T-cell (primary cell): ENCODE data around the gene RNU7-1. TPM values are rescaled to one million over a fixed set of nuclear protein-coding genes. Genes with fewer than 3 reads are reported as not detected.
A peak's percentile ranks its signal among the peaks of the same experiment; 100 is the strongest.

ENCODE experiments used
- ATAC-seq, 4 experiments: fragments of 200-7000 bp in 3 of 4; fragments of 150-1000 bp in 1 of 4; cut with Tn5 transposase; replicated peaks in 1 of 4; 1 replicate in 3 of 4; 2 replicates in 1 of 4; pipeline ENCODE4 v1.10.0; 2021; ENCODE audit warnings: moderate library complexity in 3 of 4, mild to moderate bottlenecking in 2 of 4, moderate number of reproducible peaks in 1 of 4
- CTCF ChIA-PET, 2 donors: fragments of 300-600 bp; sonication (Branson Sonifier 250); formaldehyde crosslinking; loops; one replicate each; lab custom pipeline; 2022; ENCODE audit warnings: antibody characterized with exemption in 2 of 2; lab: Charles Lee
- POLR2A ChIA-PET, 2 donors: fragments of 300-600 bp; sonication (Branson Sonifier 250); formaldehyde crosslinking; loops; one replicate each; lab custom pipeline; 2022; ENCODE audit warnings: antibody characterized with exemption in 2 of 2; lab: Charles Lee
- DNase-seq, 35 experiments: peaks; one replicate each; pipeline versions ENCODE4 v3.0.0 to v3.0.0-alpha.2; 2013 to 2023
- H3K27ac ChIP-seq: one replicate; pipeline ENCODE4 v1.5.1; 2013; ENCODE audit warnings: low read length
- H3K27me3 ChIP-seq, 2 experiments: replicated peaks in 1 of 2; 1 replicate in 1 of 2; 2 replicates in 1 of 2; pipeline versions ENCODE4 v1.6.1 to v1.7.0; 2013; ENCODE audit warnings: low read length in 1 of 2, mixed read lengths in 1 of 2; ENCODE audit not compliant: control insufficient read depth in 2 of 2, insufficient read depth in 2 of 2; ENCODE audit errors: extremely low read depth in 1 of 2
- H3K36me3 ChIP-seq, 2 donors: 1 replicate in 1 of 2; 2 replicates in 1 of 2; pipeline versions ENCODE4 v1.6.1 to v1.7.0; 2013; ENCODE audit warnings: low read length in 1 of 2; ENCODE audit not compliant: control insufficient read depth in 2 of 2, insufficient read depth in 1 of 2; ENCODE audit errors: extremely low read depth in 1 of 2
- H3K4me1 ChIP-seq, 2 experiments: 1 replicate in 1 of 2; 2 replicates in 1 of 2; pipeline versions ENCODE4 v1.6.1 to v1.7.0; 2013; ENCODE audit warnings: low read length in 2 of 2, mixed read lengths in 1 of 2; ENCODE audit not compliant: insufficient read depth in 2 of 2, control insufficient read depth in 1 of 2; ENCODE audit errors: extremely low read depth in 1 of 2
- H3K4me3 ChIP-seq, 2 donors: 1 replicate in 1 of 2; 2 replicates in 1 of 2; pipeline versions ENCODE4 v1.5.1 to v1.7.0; 2013; ENCODE audit warnings: mild to moderate bottlenecking in 2 of 2, low read length in 1 of 2, moderate library complexity in 1 of 2; ENCODE audit not compliant: control insufficient read depth in 1 of 2; ENCODE audit errors: extremely low read depth in 1 of 2
- H3K9me3 ChIP-seq: 2 replicates; pipeline ENCODE4 v1.7.0; 2013
- H3K27ac Mint-ChIP-seq, 2 donors: one replicate each; pipeline ENCODE4 v1.8.0; 2020 to 2021; ENCODE audit warnings: mild to moderate bottlenecking in 2 of 2, mixed read lengths in 2 of 2
- H3K27me3 Mint-ChIP-seq, 2 donors: one replicate each; pipeline ENCODE4 v1.8.0; 2021 to 2022; ENCODE audit warnings: mixed read lengths in 2 of 2
- H3K36me3 Mint-ChIP-seq: one replicate; pipeline ENCODE4 v1.8.0; 2021; ENCODE audit warnings: mixed read lengths
- H3K4me1 Mint-ChIP-seq, 3 donors: one replicate each; pipeline ENCODE4 v1.8.0; 2020 to 2022; ENCODE audit warnings: mixed read lengths in 3 of 3, mild to moderate bottlenecking in 1 of 3
- H3K4me3 Mint-ChIP-seq, 3 donors: one replicate each; pipeline ENCODE4 v1.8.0; 2020 to 2022; ENCODE audit warnings: mild to moderate bottlenecking in 3 of 3, mixed read lengths in 3 of 3, moderate library complexity in 3 of 3
- H3K9me3 Mint-ChIP-seq, 3 donors: one replicate each; pipeline ENCODE4 v1.8.0; 2020 to 2022; ENCODE audit warnings: mixed read lengths in 3 of 3
- WGBS: methylation state at CpG from one replicate; pipeline ENCODE4 v1.1.5; 2013; ENCODE audit warnings: missing lambda C conversion rate; ENCODE audit not compliant: insufficient coverage; 5-methylcytosine and 5-hydroxymethylcytosine counted together
- total RNA-seq, 35 experiments: library from RNA in 6 of 35; stranded (reverse) in 6 of 35; fragments of 120-200 nt in 1 of 35; gene quantifications; one replicate each; pipeline versions ENCODE4 v1.2.1 to v1.2.4 and lab custom pipeline; 2013 to 2026

The RNU7-1 gene
- total RNA-seq, 5 donors from 2014 or later (not counting 1 experiment from before 2014, with no cell fraction given), result not detected

DNA sequence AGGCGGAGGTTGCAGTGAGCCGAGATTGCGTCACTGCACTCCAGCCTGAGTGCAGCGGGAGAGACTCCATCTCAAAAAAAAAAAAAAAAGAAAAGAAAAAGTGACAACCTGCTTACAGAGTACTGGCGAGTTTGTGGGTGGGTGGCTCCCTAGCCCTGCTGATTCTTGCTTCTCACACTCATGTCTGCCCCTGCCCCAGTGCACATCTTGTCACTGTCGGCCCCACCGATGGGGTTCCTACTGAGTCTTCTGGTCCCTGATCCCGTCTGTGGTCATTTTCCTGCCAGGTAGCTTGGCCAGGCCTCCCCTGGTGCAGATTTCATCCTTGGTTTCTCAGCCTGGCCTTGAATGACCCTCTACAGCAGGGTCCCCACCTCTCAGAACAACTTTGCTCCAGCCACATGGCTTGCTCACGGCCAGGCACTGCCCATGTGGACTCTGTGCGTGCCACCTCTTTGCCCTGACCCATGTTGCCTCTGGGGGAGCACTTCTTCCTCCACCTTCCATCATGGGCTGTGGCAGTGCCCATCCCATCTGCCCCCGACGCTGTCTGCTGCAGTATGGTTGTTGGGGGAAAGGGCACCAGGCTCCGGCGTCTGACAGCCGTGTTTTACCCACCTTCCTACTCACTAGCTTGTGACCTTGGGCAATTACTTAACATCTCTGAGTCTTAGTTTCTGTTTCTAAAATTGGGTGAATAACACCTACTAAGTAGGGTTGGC lies 5.4 kb downstream of the RNU7-1 start:
- Mint-ChIP-seq H3K9me3 (no peaks in the 10 kb centered on the region), H3K27ac (peak overlapping the region; percentile 97 to 100), H3K27me3 (no peaks in the 10 kb centered on the region), H3K4me3 (peak overlapping the region; percentile 51 to 88 (median 71)), H3K4me1 (peaks cover 75 to 87% (median 82%) of the 10 kb centered on the region in 3 donors), H3K36me3 (peaks cover 2% of the 10 kb centered on the region)
- Histone ChIP-seq H3K4me1 (peaks cover 39 to 86% of the 10 kb centered on the region in 2 experiments), H3K27me3 (no peaks in the 10 kb centered on the region), H3K4me3 (peak overlapping the region in 1 of 2 donors; percentile 28), H3K36me3 (peaks cover 0 to 7% of the 10 kb centered on the region in 2 donors), H3K27ac (peak overlapping the region; percentile 97), H3K9me3 (no peaks in the 10 kb centered on the region)
- DNase-seq (peak in 3 of 35 experiments; percentile 34 to 64 (median 48)), ATAC-seq (no peak)
- ChIA-PET POLR2A (interaction anchor here in 1 of 2 donors (0.7 kb wide), 1 partner anchor 95 kb away, joined by 9 read pairs; no protein-coding TSS in a partner anchor), CTCF (interaction anchor here (0.7 to 8.2 kb wide), 12 partner anchors 8 to 160 kb away, joined by 3 to 58 read pairs (median 5); partner anchors contain the start of gene C1RL (in 1 of the 2))
- WGBS, result 46% methylated on average over 4 of the region's 15 CpGs

DNA sequence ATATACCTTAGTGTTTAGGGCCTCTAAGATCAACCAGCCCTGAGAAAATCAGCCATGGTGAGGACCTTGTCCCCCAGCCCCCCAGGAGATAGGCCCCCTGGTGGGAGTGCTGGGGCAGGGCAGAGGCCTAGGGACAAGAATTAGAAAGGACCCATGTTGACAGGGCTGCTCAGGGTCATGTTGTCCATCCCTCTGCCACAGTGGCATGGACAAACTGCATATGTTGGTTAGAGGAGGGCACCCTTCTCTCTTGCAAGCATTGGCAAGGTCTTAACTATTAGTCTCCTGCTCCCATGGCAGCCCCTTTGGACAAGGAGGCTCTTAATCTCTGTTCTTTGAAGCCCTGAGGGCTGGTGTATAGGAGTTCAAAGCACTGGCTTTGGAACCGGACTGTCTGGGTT lies 6.8 kb downstream of the RNU7-1 start:
- peaks cover 79 to 86% (median 85%) of the 10 kb centered on the region in 3 donors for H3K4me1 Mint-ChIP-seq
- peak overlapping the region; percentile 97 to 100 for H3K27ac Mint-ChIP-seq
- ChIA-PET CTCF (interaction anchor here (0.8 to 8.2 kb wide), 6 partner anchors 10 to 18 kb away, joined by 3 to 58 read pairs (median 8); no protein-coding TSS in a partner anchor), POLR2A (no interaction called here)
- peaks cover 9% of the 10 kb centered on the region for H3K36me3 Mint-ChIP-seq
- ATAC-seq (no peak), DNase-seq (peak in 2 of 35 experiments; percentile 44 to 60)
- no peaks in the 10 kb centered on the region for H3K9me3 Mint-ChIP-seq
- Histone ChIP-seq H3K27ac (peak overlapping the region; percentile 97), H3K36me3 (peaks cover 3 to 17% of the 10 kb centered on the region in 2 donors), H3K4me3 (peak overlapping the region; percentile 29 to 90), H3K27me3 (no peaks in the 10 kb centered on the region), H3K4me1 (peaks cover 46 to 86% of the 10 kb centered on the region in 2 experiments), H3K9me3 (no peaks in the 10 kb centered on the region)
- WGBS, result 13% methylated on average over 1 of the region's 1 CpG
- H3K27me3 Mint-ChIP-seq, result no peaks in the 10 kb centered on the region
- peak overlapping the region; percentile 88 to 98 (median 91) for H3K4me3 Mint-ChIP-seq

DNA sequence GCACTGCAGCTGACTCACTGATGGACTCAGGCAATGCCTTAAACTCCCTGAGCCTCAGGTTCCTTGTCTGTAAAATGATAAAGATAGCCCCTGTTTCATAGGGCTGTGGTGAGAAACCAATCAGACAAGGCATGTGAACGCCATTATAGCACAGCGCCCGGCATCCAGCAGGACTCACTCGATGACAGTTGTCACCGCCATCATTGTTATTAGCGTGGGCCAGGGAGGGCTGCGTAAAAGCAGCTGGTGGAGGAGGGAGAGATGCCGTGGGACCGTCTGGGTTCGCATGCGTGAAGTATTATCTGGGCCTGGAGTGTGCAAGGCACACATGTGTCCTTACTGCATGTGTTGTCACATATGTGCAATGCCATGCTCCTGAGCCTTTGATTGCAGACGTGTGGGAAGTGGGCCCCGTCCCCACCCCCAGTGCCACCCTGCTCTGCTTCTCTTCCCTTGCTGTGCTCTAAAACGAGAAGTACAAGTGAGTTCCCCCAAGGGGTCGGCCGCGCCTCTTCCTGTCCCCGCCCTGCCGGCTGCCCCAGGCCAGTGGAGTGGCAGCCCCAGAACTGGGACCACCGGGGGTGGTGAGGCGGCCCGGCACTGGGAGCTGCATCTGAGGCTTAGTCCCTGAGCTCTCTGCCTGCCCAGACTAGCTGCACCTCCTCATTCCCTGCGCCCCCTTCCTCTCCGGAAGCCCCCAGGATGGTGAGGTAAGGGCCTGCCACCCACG lies 7.4 kb downstream of the RNU7-1 start, which contains the start of gene PTPN6:
Gene PTPN6 (plus strand): TSS at position 546 of the 730 bp plus-strand sequence. CDS start 157 bp downstream, at position 703.
- Histone ChIP-seq H3K4me3 (peak within 1 kb of the TSS; percentile 77 to 90), H3K36me3 (peaks cover 8 to 18% of the 10 kb centered on the region in 2 donors), H3K27me3 (no peaks in the 10 kb centered on the region), H3K9me3 (no peaks in the 10 kb centered on the region), H3K27ac (peak within 1 kb of the TSS; percentile 97), H3K4me1 (peaks cover 45 to 86% of the 10 kb centered on the region in 2 experiments)
- POLR2A ChIA-PET, result no interaction called here
- Mint-ChIP-seq H3K4me1 (peaks cover 79 to 86% (median 86%) of the 10 kb centered on the region in 3 donors), H3K27me3 (no peaks in the 10 kb centered on the region), H3K9me3 (no peaks in the 10 kb centered on the region), H3K27ac (peak within 1 kb of the TSS; percentile 97 to 100), H3K36me3 (peaks cover 12% of the 10 kb centered on the region), H3K4me3 (peak within 1 kb of the TSS; percentile 88 to 98 (median 91))
- CTCF ChIA-PET, result interaction anchor here (1.0 to 8.2 kb wide), 4 partner anchors 10 to 14 kb away, joined by 3 to 58 read pairs (median 9); no protein-coding TSS in a partner anchor
- DNase-seq (peak in 27 of 35 experiments; percentile 38 to 72 (median 49)), ATAC-seq (peak; percentile 31 to 56 (median 48))
- under 1% methylated on average over 21 of the region's 25 CpGs for WGBS

DNA sequence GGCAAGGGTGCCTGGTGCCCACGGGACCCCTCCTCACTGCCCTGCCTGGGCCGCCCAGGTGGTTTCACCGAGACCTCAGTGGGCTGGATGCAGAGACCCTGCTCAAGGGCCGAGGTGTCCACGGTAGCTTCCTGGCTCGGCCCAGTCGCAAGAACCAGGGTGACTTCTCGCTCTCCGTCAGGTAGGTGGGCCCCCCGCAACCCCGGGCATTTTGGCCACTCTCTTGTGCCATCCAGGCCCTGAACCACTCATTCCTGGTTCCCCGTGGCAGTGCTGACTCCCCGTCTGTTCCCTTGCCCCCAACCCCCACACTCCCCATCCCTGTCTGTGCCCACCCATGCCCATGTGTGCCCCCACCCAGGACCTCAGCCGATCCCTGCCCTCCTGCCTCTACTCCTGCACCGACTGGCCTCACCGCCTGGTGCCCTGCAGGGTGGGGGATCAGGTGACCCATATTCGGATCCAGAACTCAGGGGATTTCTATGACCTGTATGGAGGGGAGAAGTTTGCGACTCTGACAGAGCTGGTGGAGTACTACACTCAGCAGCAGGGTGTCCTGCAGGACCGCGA lies 8.0 kb downstream of the RNU7-1 start:
- Mint-ChIP-seq H3K27ac (peak overlapping the region; percentile 97 to 100), H3K9me3 (no peaks in the 10 kb centered on the region), H3K4me3 (peak overlapping the region; percentile 88 to 98 (median 91)), H3K27me3 (no peaks in the 10 kb centered on the region), H3K4me1 (peaks cover 79 to 86% (median 86%) of the 10 kb centered on the region in 3 donors), H3K36me3 (peaks cover 18% of the 10 kb centered on the region)
- ATAC-seq (peak; percentile 13 to 41 (median 18)), DNase-seq (peak in 2 of 35 experiments; percentile 32 to 69)
- Histone ChIP-seq H3K36me3 (peaks cover 9 to 24% of the 10 kb centered on the region in 2 donors), H3K4me3 (peak overlapping the region; percentile 77 to 90), H3K4me1 (peaks cover 45 to 86% of the 10 kb centered on the region in 2 experiments), H3K27ac (peak overlapping the region; percentile 97), H3K27me3 (no peaks in the 10 kb centered on the region), H3K9me3 (no peaks in the 10 kb centered on the region)
- ChIA-PET POLR2A (interaction anchor here (1.3 to 1.4 kb wide), 2 partner anchors 8 kb away, joined by 4 to 8 read pairs; partner anchors contain the start of genes C12orf57 (in 2 of the 2) and RNU7-1 (in 2 of the 2)), CTCF (interaction anchor here (1.0 to 8.2 kb wide), 7 partner anchors 8 to 17 kb away, joined by 3 to 58 read pairs (median 4); partner anchors contain the start of genes C12orf57 (in 1 of the 2) and RNU7-1 (in 1 of the 2))
- WGBS, result 0% methylated on average over 12 of the region's 20 CpGs

DNA sequence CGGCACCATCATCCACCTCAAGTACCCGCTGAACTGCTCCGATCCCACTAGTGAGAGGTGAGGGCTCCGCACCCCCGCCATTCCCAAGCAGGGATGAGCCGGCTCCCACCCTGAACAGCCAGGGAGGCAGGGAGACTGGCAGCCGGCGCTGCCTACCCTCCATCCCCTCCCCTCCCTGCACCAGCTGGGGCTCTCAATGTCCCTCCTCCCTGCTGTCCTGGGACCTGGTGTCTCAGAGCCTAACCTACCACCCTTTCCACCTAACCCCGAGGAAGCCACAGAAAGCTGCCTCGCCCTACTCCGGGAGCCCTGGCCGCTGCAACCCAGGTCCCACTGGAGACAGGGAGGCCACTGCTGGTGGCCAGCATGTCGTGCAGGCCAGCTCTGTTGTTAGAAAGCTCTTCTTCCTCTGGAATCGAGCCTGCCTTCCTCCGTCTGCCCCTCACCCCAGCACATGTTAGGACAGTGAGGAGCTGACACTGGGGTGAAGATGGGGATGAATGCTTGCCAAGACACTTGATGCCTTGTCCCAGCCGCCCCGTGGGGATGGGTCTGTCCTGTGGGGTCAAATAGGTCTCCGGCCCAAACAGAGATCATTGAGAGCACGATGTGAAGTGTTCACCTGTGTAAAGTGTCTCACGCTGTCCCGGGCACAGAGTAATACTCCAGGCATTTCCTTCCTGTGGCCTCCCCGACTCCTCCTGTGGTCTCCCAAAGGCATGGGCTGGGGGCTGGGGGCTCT lies 8.7 kb downstream of the RNU7-1 start:
- H3K9me3 ChIP-seq, result no peaks in the 10 kb centered on the region
- Mint-ChIP-seq H3K27ac (peak overlapping the region; percentile 97 to 100), H3K4me1 (peaks cover 79 to 86% (median 86%) of the 10 kb centered on the region in 3 donors), H3K4me3 (peak overlapping the region; percentile 88 to 98 (median 91)), H3K36me3 (peaks cover 25% of the 10 kb centered on the region), H3K9me3 (no peaks in the 10 kb centered on the region), H3K27me3 (no peaks in the 10 kb centered on the region)
- CTCF ChIA-PET, result interaction anchor here in 1 of 2 donors (1.0 to 2.0 kb wide), 6 partner anchors 9 to 17 kb away, joined by 3 to 9 read pairs (median 5); partner anchors contain the start of genes C12orf57 and RNU7-1
- ATAC-seq, result peak in 2 of 4 experiments; percentile 6
- no peaks in the 10 kb centered on the region for H3K27me3 ChIP-seq
- H3K27ac ChIP-seq, result peak overlapping the region; percentile 97
- POLR2A ChIA-PET, result interaction anchor here (1.3 to 1.4 kb wide), 2 partner anchors 8 to 9 kb away, joined by 4 to 8 read pairs; partner anchors contain the start of genes C12orf57 (in 2 of the 2) and RNU7-1 (in 2 of the 2)
- H3K36me3 ChIP-seq, result peaks cover 9 to 31% of the 10 kb centered on the region in 2 donors
- peak overlapping the region; percentile 77 to 90 for H3K4me3 ChIP-seq
- 0% methylated on average over 16 of the region's 22 CpGs for WGBS
- DNase-seq, result no peak
- H3K4me1 ChIP-seq, result peaks cover 46 to 86% of the 10 kb centered on the region in 2 experiments
